ENCODE measurements around the gene L3MBTL4. TPM values are rescaled to one million over a fixed set of nuclear protein-coding genes. Genes with fewer than 3 reads are reported as not detected.
"Not testable (repeated sequence)": the region's sequence is repeated elsewhere in the genome, so short reads cannot be mapped to it uniquely, and the experiment has no call there.

The L3MBTL4 gene
- total RNA-seq, 2 experiments from 2014 or later = 0.19 to 0.47 TPM

DNA sequence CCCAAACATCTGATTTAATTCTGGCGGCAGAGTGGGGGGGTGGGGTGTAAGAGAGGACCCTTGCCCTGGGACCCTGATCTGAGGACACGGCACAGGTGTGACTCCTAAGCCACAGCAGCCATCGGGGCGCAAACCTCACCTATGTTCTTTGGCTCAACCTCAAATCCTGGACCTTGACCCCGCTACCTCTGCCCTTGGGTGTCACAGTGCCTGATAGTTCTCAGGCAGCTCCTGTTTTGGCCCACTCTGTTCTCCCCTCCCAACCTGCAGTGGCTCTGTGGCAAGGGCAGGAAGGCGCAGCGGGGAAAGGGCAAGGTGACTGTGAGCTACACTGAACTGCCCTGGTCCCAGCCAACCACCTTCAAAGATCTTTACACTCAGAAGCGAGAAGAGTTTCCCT, 152.8 kb downstream of the L3MBTL4 start:
- Mint-ChIP-seq H3K27ac (no peak overlapping the region), H3K9me3 (peaks cover 12% of the 10 kb centered on the region), H3K4me3 (no peak overlapping the region), H3K4me1 (ENCODE audit: low read depth) (no peaks in the 10 kb centered on the region), H3K27me3 (no peaks in the 10 kb centered on the region), H3K36me3 (ENCODE audit: low read depth) (no peaks in the 10 kb centered on the region)
- POLR2A ChIA-PET = no interaction called here
- CTCF ChIA-PET = no interaction called here
- H3K36me3 ChIP-seq (ENCODE audit: insufficient read depth, low read length) = no peaks in the 10 kb centered on the region
- TF ChIP-seq, protein P1, sequence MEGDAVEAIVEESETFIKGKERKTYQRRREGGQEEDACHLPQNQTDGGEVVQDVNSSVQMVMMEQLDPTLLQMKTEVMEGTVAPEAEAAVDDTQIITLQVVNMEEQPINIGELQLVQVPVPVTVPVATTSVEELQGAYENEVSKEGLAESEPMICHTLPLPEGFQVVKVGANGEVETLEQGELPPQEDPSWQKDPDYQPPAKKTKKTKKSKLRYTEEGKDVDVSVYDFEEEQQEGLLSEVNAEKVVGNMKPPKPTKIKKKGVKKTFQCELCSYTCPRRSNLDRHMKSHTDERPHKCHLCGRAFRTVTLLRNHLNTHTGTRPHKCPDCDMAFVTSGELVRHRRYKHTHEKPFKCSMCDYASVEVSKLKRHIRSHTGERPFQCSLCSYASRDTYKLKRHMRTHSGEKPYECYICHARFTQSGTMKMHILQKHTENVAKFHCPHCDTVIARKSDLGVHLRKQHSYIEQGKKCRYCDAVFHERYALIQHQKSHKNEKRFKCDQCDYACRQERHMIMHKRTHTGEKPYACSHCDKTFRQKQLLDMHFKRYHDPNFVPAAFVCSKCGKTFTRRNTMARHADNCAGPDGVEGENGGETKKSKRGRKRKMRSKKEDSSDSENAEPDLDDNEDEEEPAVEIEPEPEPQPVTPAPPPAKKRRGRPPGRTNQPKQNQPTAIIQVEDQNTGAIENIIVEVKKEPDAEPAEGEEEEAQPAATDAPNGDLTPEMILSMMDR (IDR thresholded peaks at IDR 0.05) = no peak
- H3K27me3 ChIP-seq (ENCODE audit: control insufficient read depth in 1 of 2, insufficient read depth in 2 of 2, low read length in 2 of 2) = no peaks in the 10 kb centered on the region
- no peak overlapping the region for H3K4me3 ChIP-seq (ENCODE audit: low read length)
- peaks cover 0 to 25% of the 10 kb centered on the region in 2 experiments for H3K9me3 ChIP-seq (ENCODE audit: control insufficient read depth in 1 of 2, insufficient read depth in 1 of 2, low read length in 2 of 2)
- DNase-seq (no peak), ATAC-seq (ENCODE audit: poor library complexity) (no peak)
- H3K4me1 ChIP-seq (ENCODE audit: insufficient read depth, low read length) = no peaks in the 10 kb centered on the region
- intact Hi-C loops (cut with DNase I, micrococcal nuclease) = no loop called here
- no peak overlapping the region for H3K27ac ChIP-seq (ENCODE audit: low read depth in 1 of 2, low read length in 2 of 2)

DNA sequence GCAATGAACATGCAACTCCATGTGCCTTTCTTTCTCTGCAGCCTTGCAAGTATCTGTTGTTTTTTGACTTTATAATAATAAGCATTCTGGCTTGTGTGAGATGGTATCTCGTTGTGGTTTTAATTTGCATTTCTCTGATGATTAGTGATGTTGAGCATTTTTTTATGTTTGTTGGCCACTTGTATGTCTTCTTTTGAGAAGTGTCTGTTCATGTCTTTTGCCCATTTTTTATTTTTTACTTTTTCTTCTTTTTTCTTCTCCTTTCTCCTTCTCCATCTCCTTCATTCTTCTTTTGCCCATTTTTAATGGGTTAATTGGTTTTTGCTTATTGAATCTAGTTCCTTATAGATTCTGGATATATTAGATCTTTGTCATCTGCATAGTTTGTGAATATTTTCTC, 155.4 kb downstream of the L3MBTL4 start:
- ATAC-seq (ENCODE audit: poor library complexity) = not testable (repeated sequence)
- H3K9me3 Mint-ChIP-seq = peaks cover 12% of the 10 kb centered on the region

DNA sequence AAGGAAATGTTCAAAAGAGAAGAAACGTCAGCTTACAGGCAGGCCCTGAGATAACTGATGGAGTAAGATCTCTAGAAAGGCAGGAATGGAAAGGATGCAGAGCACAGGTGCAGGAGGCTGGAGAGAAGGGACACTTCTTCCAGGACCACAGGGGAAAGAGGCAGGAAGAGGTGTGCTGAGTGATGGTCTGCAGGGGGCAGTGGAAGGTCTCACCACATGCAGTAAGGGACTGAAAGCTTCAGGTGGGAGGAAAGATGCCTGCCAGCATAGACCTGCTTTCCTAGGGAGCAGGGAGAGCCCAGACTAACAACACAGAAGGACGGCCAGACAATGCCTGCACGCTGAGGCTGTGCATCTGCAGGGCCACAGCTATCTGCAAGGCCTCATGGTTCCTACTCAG, 156.8 kb downstream of the L3MBTL4 start:
- TF ChIP-seq, protein P1 (IDR thresholded peaks at IDR 0.05) = no peak
- Mint-ChIP-seq H3K27me3 (peaks cover 4% of the 10 kb centered on the region), H3K9me3 (peaks cover 15% of the 10 kb centered on the region), H3K36me3 (ENCODE audit: low read depth) (no peaks in the 10 kb centered on the region), H3K4me3 (no peak overlapping the region), H3K27ac (no peak overlapping the region), H3K4me1 (ENCODE audit: low read depth) (no peaks in the 10 kb centered on the region)
- peaks cover 0 to 25% of the 10 kb centered on the region in 2 experiments for H3K9me3 ChIP-seq (ENCODE audit: control insufficient read depth in 1 of 2, insufficient read depth in 1 of 2, low read length in 2 of 2)
- H3K4me1 ChIP-seq (ENCODE audit: insufficient read depth, low read length) = no peaks in the 10 kb centered on the region
- H3K27me3 ChIP-seq (ENCODE audit: control insufficient read depth in 1 of 2, insufficient read depth in 2 of 2, low read length in 2 of 2) = no peaks in the 10 kb centered on the region
- no peaks in the 10 kb centered on the region for H3K36me3 ChIP-seq (ENCODE audit: insufficient read depth, low read length)
- intact Hi-C loops (cut with DNase I, micrococcal nuclease) = no loop called here
- no peak overlapping the region for H3K27ac ChIP-seq (ENCODE audit: low read depth in 1 of 2, low read length in 2 of 2)
- ATAC-seq (ENCODE audit: poor library complexity) (no peak), DNase-seq (no peak)
- H3K4me3 ChIP-seq (ENCODE audit: low read length) = no peak overlapping the region
- CTCF ChIA-PET = no interaction called here
- POLR2A ChIA-PET = no interaction called here

More for the DNA sequence above, 155.4 kb downstream of the L3MBTL4 start:
- H3K4me1 ChIP-seq (ENCODE audit: insufficient read depth, low read length); H3K27ac ChIP-seq (ENCODE audit: low read depth in 1 of 2, low read length in 2 of 2); H3K27me3 Mint-ChIP-seq; H3K27me3 ChIP-seq (ENCODE audit: control insufficient read depth in 1 of 2, insufficient read depth in 2 of 2, low read length in 2 of 2); H3K4me3 ChIP-seq (ENCODE audit: low read length); DNase-seq; H3K4me1 Mint-ChIP-seq (ENCODE audit: low read depth); H3K4me3 Mint-ChIP-seq; H3K27ac Mint-ChIP-seq; POLR2A ChIA-PET; intact Hi-C loops (cut with DNase I, micrococcal nuclease); H3K36me3 ChIP-seq (ENCODE audit: insufficient read depth, low read length); H3K36me3 Mint-ChIP-seq (ENCODE audit: low read depth); CTCF ChIA-PET: not testable (repeated sequence)
- H3K9me3 ChIP-seq (ENCODE audit: control insufficient read depth in 1 of 2, insufficient read depth in 1 of 2, low read length in 2 of 2) = peaks cover 0 to 25% of the 10 kb centered on the region in 2 experiments

DNA sequence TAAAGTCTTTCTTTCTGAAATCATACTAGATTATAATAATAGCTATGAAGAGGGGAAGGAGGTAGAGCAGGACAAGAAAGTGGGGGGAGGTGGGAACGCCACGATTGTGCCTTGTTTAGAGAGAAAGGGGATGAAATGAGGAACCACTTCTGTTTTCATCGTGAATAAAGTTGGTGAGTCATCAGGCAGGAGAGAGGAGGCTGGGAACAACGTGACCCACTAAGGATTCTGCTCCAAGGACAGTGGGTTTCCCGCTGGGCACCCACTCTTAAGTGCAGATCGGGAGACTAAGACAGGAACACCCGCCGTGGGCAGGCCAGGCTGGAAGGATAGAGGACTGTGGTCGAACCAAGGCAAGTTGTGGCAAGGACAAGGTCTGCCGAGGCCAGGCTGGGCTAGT, 158.2 kb downstream of the L3MBTL4 start:
- ChIA-PET CTCF (no interaction called here), POLR2A (no interaction called here)
- intact Hi-C loops (cut with DNase I, micrococcal nuclease) = no loop called here
- DNase-seq (peak in 2 of 14 experiments; percentile 9 to 23), ATAC-seq (ENCODE audit: poor library complexity) (no peak)
- H3K9me3 Mint-ChIP-seq = peaks cover 15% of the 10 kb centered on the region
- no peak overlapping the region for H3K4me3 Mint-ChIP-seq
- H3K27me3 Mint-ChIP-seq = peaks cover 4% of the 10 kb centered on the region
- Histone ChIP-seq H3K4me3 (ENCODE audit: low read length) (no peak overlapping the region), H3K9me3 (ENCODE audit: control insufficient read depth in 1 of 2, insufficient read depth in 1 of 2, low read length in 2 of 2) (peaks cover 0 to 23% of the 10 kb centered on the region in 2 experiments), H3K27ac (ENCODE audit: low read depth in 1 of 2, low read length in 2 of 2) (no peak overlapping the region), H3K36me3 (ENCODE audit: insufficient read depth, low read length) (no peaks in the 10 kb centered on the region), H3K4me1 (ENCODE audit: insufficient read depth, low read length) (no peaks in the 10 kb centered on the region), H3K27me3 (ENCODE audit: control insufficient read depth in 1 of 2, insufficient read depth in 2 of 2, low read length in 2 of 2) (no peaks in the 10 kb centered on the region)
- no peaks in the 10 kb centered on the region for H3K4me1 Mint-ChIP-seq (ENCODE audit: low read depth)
- TF ChIP-seq, protein P1 (IDR thresholded peaks at IDR 0.05) = no peak
- H3K36me3 Mint-ChIP-seq (ENCODE audit: low read depth) = no peaks in the 10 kb centered on the region
- H3K27ac Mint-ChIP-seq = no peak overlapping the region
